HL-60 (cell line): Measurements from ENCODE around the gene TTC31.

Experiments used
- DNase-seq, 2 experiments: peaks; one replicate each; pipeline ENCODE4 v3.0.0-alpha.2; 2010 to 2020; ENCODE audit warnings: low read depth in 1 of 2, low spot score in 1 of 2
- H3K27ac ChIP-seq: fragments of 250-450 bp; sonication (Bioruptor Pico); replicated peaks from 2 replicates; pipeline ENCODE4 v1.5.1; 2020; ENCODE audit warnings: mild to moderate bottlenecking, moderate library complexity
- H3K27me3 ChIP-seq: fragments of 250-450 bp; sonication (Bioruptor Pico); 2 replicates; pipeline ENCODE4 v1.5.1; 2021; ENCODE audit warnings: mild to moderate bottlenecking, moderate library complexity; ENCODE audit not compliant: insufficient read depth, poor library complexity, severe bottlenecking
- H3K4me3 ChIP-seq: replicated peaks from 2 replicates; pipeline ENCODE4 v1.5.1; 2011; ENCODE audit warnings: mild to moderate bottlenecking, control low read depth, low read length; ENCODE audit not compliant: insufficient read depth
- CTCF ChIP-seq: IDR thresholded peaks from one replicate; pipeline ENCODE4 v1.5.1; 2011; ENCODE audit warnings: low read length, control low read depth, inconsistent platforms; ENCODE audit not compliant: insufficient read depth
- GABPA ChIP-seq: IDR thresholded peaks from 2 replicates; pipeline ENCODE4 v1.6.1; 2012; ENCODE audit warnings: low read depth
- POLR2AphosphoS5 ChIP-seq: IDR thresholded peaks from 2 replicates; pipeline ENCODE4 v1.6.1; 2012; ENCODE audit warnings: low read depth
- REST ChIP-seq: IDR thresholded peaks from 2 replicates; pipeline ENCODE4 v1.6.1; 2012; ENCODE audit warnings: low read depth; ENCODE audit not compliant: insufficient replicate concordance
- SPI1 ChIP-seq: IDR thresholded peaks from 2 replicates; pipeline ENCODE4 v1.6.1; 2012; ENCODE audit warnings: low read depth, mild to moderate bottlenecking, borderline replicate concordance

Gene TTC31

GRCh38 chr2:74540291-74540690 lies 57.4 kb downstream of the TTC31 start:
- DNase-seq, result no peak
- H3K27me3 ChIP-seq, result no peaks in the 10 kb centered on the region
- H3K4me3 ChIP-seq, result no peak overlapping the region
- no peak for TF ChIP-seq CTCF
- TF ChIP-seq SPI1, result no peak
- no peak for TF ChIP-seq POLR2AphosphoS5
- TF ChIP-seq GABPA, result no peak
- TF ChIP-seq REST, result no peak
- no peak overlapping the region for H3K27ac ChIP-seq

GRCh38 chr2:74542978-74543377 lies 60.1 kb downstream of the TTC31 start:
- DNase-seq, result no peak

More at GRCh38 chr2:74542978-74543377, 60.1 kb downstream of the TTC31 start:
- no peaks in the 10 kb centered on the region for H3K27me3 ChIP-seq
- H3K4me3 ChIP-seq, result no peak overlapping the region
- TF ChIP-seq GABPA (no peak), REST (no peak), POLR2AphosphoS5 (no peak), SPI1 (no peak), CTCF (no peak)
- no peak overlapping the region for H3K27ac ChIP-seq
